ENCODE data around the gene USP17L27. TPM values are rescaled to one million over a fixed set of nuclear protein-coding genes. Genes with fewer than 3 reads are reported as not detected.
A peak's percentile ranks its signal among the peaks of the same experiment; 100 is the strongest.
"Not testable (repeated sequence)": the region's sequence is repeated elsewhere in the genome, so short reads cannot be mapped to it uniquely, and the experiment has no call there.

USP17L27 gene, protein sequence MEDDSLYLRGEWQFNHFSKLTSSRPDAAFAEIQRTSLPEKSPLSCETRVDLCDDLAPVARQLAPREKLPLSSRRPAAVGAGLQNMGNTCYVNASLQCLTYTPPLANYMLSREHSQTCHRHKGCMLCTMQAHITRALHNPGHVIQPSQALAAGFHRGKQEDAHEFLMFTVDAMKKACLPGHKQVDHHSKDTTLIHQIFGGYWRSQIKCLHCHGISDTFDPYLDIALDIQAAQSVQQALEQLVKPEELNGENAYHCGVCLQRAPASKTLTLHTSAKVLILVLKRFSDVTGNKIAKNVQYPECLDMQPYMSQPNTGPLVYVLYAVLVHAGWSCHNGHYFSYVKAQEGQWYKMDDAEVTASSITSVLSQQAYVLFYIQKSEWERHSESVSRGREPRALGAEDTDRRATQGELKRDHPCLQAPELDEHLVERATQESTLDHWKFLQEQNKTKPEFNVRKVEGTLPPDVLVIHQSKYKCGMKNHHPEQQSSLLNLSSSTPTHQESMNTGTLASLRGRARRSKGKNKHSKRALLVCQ
- polyA plus RNA-seq (2012; ENCODE audit: insufficient read depth, insufficient read length), result not detected

DNA sequence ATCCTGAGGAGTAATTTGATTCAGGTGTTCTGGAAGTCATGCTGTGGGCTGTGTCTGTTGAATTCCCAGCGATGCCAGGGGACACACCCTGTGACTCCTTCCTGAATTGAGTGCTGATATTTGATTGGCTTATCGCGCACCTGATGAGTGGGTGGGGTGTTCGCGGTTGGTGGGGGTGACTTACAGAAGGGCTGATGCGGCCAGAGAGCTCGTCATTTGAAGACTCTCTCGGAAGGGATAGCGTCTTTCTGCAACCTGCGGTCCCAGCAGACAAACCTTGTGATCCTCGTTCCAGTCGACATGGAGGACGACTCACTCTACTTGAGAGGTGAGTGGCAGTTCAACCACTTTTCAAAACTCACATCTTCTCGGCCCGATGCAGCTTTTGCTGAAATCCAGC lies at the start of gene USP17L27:
Gene USP17L27 (plus strand): TSS at position 301 of the 400 bp plus-strand sequence. CDS start 0 bp downstream, at position 301.
- not testable (repeated sequence) for DNase-seq (ENCODE audit: low read depth, low spot score); H3K4me3 ChIP-seq (ENCODE audit: low read length)

DNA sequence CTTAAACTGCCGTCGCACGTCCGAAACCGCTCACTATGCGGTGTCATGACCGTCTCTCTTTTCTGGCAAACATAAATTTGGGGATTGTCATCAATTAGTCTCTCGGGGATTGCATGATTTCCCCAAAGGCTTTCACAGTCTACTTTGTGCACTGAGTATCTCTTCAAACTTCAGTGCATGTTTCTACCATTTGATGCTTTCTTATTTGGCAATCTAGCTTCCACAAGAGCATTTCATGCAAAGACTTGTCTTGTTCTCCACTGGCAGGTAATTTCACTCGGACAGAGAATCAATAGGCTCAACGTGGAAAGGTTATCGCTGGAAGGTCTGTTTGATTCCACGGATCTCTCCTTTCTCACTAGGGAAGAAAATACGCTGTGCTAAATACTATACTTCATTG lies 19.8 kb upstream of the USP17L27 start:
- DNase-seq (ENCODE audit: low read depth, low spot score); H3K4me3 ChIP-seq (ENCODE audit: low read length): not testable (repeated sequence)

DNA sequence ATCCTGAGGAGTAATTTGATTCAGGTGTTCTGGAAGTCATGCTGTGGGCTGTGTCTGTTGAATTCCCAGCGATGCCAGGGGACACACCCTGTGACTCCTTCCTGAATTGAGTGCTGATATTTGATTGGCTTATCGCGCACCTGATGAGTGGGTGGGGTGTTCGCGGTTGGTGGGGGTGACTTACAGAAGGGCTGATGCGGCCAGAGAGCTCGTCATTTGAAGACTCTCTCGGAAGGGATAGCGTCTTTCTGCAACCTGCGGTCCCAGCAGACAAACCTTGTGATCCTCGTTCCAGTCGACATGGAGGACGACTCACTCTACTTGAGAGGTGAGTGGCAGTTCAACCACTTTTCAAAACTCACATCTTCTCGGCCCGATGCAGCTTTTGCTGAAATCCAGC lies 19.1 kb upstream of the USP17L27 start, which contains the start of gene USP17L24:
Gene USP17L24 (plus strand): TSS at position 301 of the 400 bp plus-strand sequence. CDS start 0 bp downstream, at position 301.
- not testable (repeated sequence) for H3K4me3 ChIP-seq (ENCODE audit: low read length); DNase-seq (ENCODE audit: low read depth, low spot score)

DNA sequence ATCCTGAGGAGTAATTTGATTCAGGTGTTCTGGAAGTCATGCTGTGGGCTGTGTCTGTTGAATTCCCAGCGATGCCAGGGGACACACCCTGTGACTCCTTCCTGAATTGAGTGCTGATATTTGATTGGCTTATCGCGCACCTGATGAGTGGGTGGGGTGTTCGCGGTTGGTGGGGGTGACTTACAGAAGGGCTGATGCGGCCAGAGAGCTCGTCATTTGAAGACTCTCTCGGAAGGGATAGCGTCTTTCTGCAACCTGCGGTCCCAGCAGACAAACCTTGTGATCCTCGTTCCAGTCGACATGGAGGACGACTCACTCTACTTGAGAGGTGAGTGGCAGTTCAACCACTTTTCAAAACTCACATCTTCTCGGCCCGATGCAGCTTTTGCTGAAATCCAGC lies 14.3 kb upstream of the USP17L27 start, which contains the start of gene USP17L25:
Gene USP17L25 (plus strand): TSS at position 301 of the 400 bp plus-strand sequence. CDS start 0 bp downstream, at position 301.
- not testable (repeated sequence) for DNase-seq (ENCODE audit: low read depth, low spot score); H3K4me3 ChIP-seq (ENCODE audit: low read length)

DNA sequence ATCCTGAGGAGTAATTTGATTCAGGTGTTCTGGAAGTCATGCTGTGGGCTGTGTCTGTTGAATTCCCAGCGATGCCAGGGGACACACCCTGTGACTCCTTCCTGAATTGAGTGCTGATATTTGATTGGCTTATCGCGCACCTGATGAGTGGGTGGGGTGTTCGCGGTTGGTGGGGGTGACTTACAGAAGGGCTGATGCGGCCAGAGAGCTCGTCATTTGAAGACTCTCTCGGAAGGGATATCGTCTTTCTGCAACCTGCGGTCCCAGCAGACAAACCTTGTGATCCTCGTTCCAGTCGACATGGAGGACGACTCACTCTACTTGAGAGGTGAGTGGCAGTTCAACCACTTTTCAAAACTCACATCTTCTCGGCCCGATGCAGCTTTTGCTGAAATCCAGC lies 9.6 kb upstream of the USP17L27 start, which contains the start of gene USP17L26:
Gene USP17L26 (plus strand): TSS at position 301 of the 400 bp plus-strand sequence. CDS start 0 bp downstream, at position 301.
- not testable (repeated sequence) for DNase-seq (ENCODE audit: low read depth, low spot score); H3K4me3 ChIP-seq (ENCODE audit: low read length)

DNA sequence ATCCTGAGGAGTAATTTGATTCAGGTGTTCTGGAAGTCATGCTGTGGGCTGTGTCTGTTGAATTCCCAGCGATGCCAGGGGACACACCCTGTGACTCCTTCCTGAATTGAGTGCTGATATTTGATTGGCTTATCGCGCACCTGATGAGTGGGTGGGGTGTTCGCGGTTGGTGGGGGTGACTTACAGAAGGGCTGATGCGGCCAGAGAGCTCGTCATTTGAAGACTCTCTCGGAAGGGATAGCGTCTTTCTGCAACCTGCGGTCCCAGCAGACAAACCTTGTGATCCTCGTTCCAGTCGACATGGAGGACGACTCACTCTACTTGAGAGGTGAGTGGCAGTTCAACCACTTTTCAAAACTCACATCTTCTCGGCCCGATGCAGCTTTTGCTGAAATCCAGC lies 4.8 kb upstream of the USP17L27 start, which contains the start of gene USP17L5:
Gene USP17L5 (plus strand): TSS at position 301 of the 400 bp plus-strand sequence. CDS start 0 bp downstream, at position 301.
- DNase-seq (ENCODE audit: low read depth, low spot score); H3K4me3 ChIP-seq (ENCODE audit: low read length): not testable (repeated sequence)

DNA sequence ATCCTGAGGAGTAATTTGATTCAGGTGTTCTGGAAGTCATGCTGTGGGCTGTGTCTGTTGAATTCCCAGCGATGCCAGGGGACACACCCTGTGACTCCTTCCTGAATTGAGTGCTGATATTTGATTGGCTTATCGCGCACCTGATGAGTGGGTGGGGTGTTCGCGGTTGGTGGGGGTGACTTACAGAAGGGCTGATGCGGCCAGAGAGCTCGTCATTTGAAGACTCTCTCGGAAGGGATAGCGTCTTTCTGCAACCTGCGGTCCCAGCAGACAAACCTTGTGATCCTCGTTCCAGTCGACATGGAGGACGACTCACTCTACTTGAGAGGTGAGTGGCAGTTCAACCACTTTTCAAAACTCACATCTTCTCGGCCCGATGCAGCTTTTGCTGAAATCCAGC lies 4.6 kb downstream of the USP17L27 start, which contains the start of gene USP17L28:
Gene USP17L28 (plus strand): TSS at position 301 of the 400 bp plus-strand sequence. CDS start 0 bp downstream, at position 301.
- DNase-seq (ENCODE audit: low read depth, low spot score); H3K4me3 ChIP-seq (ENCODE audit: low read length): not testable (repeated sequence)

DNA sequence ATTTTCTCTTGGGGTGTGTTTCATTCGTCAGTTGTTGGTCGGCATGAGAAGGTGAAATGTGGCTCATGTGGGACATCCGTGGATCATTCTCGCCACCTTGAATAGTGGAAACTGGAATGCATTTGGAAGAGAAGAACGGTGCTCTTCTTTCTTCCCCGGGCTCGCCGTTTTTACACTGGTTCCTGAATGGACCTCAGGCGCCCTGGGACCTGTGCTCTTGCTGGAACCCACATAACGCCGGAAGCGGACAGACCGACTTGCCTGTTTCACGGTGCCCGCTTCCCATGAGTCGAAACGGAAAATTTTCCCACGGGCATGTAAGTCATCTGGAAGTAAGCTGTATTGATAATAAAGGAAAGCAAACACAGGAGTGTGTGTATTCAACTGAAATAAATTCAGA lies 6.9 kb downstream of the USP17L27 start:
- DNase-seq (ENCODE audit: low read depth, low spot score); H3K4me3 ChIP-seq (ENCODE audit: low read length): not testable (repeated sequence)

DNA sequence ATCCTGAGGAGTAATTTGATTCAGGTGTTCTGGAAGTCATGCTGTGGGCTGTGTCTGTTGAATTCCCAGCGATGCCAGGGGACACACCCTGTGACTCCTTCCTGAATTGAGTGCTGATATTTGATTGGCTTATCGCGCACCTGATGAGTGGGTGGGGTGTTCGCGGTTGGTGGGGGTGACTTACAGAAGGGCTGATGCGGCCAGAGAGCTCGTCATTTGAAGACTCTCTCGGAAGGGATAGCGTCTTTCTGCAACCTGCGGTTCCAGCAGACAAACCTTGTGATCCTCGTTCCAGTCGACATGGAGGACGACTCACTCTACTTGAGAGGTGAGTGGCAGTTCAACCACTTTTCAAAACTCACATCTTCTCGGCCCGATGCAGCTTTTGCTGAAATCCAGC lies 9.4 kb downstream of the USP17L27 start, which contains the start of gene USP17L29:
Gene USP17L29 (plus strand): TSS at position 301 of the 400 bp plus-strand sequence. CDS start 0 bp downstream, at position 301.
- not testable (repeated sequence) for DNase-seq (ENCODE audit: low read depth, low spot score); H3K4me3 ChIP-seq (ENCODE audit: low read length)

DNA sequence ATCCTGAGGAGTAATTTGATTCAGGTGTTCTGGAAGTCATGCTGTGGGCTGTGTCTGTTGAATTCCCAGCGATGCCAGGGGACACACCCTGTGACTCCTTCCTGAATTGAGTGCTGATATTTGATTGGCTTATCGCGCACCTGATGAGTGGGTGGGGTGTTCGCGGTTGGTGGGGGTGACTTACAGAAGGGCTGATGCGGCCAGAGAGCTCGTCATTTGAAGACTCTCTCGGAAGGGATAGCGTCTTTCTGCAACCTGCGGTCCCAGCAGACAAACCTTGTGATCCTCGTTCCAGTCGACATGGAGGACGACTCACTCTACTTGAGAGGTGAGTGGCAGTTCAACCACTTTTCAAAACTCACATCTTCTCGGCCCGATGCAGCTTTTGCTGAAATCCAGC lies 18.9 kb downstream of the USP17L27 start, which contains the start of gene USP17L30:
Gene USP17L30 (plus strand): TSS at position 301 of the 400 bp plus-strand sequence. CDS start 0 bp downstream, at position 301.
- not testable (repeated sequence) for H3K4me3 ChIP-seq (ENCODE audit: low read length); DNase-seq (ENCODE audit: low read depth, low spot score)

DNA sequence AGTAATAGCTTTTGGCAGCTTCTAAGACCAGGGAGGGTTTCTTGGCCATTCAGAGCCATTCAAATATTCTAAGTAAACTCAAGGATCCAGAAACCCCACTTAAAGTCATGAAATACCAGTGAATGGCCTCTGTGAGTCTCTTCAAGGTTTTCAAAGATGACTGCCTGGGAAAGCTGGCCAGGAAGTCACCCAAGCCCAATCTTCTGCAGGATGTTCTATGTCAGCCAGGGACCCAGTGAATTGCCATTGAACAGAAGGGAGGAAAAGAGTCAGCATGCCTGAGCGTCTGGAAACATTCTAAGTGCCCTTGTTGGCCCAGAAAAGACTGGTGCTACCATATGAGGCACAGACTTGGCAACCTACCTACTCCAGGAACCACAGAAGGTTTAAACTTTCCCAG lies 35.9 kb downstream of the USP17L27 start:
- not testable (repeated sequence) for DNase-seq (ENCODE audit: low read depth, low spot score)

DNA sequence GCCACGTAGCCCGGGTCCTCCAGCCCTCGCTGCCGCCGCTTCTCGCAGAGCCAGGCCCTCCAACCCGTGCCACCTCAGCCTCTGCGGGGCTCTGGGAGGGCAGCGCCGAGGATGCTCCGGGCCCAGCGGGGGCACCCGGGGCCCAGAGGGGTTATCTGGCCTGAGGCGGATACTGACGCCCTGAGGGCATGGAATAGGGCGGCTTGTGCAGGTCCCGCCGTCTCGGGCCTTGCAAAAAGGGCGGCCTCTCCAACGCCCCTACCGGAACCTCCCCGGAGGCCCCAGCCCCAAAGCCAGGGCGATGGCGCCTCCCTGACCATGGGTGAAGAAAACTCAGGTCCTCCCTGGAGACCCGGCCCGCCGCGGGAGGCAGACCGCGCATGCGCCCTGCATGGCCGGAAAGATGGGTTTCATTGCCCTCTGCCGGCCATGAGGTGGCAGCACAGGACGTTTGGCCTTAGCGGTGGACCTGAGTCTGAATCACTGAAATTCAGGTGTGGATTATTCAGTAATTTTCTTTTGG lies 37.1 kb downstream of the USP17L27 start:
- H3K4me3 ChIP-seq (ENCODE audit: low read length), result peak overlapping the region; percentile 51
- DNase-seq (ENCODE audit: low read depth, low spot score), result not testable (repeated sequence)

More for the DNA sequence above, 35.9 kb downstream of the USP17L27 start:
- not testable (repeated sequence) for H3K4me3 ChIP-seq (ENCODE audit: low read length)

DNA sequence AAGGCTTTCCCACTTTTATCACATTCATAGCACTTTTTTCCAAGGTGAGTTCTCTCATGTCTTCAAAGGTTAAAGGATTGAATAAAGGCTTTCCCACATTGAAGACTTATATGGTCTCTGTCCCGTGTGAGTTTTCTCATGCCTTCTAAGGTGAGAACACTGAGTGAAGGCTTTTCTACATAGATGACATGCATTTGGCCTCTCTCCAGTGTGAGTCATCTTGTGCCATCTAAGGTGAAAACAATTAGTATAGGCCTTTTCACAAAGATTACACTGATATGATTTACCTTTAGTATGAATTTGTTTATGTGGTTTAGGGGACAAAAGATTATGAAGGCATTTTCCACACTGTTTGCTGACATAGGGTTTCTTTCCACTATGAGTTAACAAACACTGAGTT lies 40.2 kb downstream of the USP17L27 start:
- no peak overlapping the region for H3K4me3 ChIP-seq (ENCODE audit: low read length)
- DNase-seq (ENCODE audit: low read depth, low spot score), result no peak

DNA sequence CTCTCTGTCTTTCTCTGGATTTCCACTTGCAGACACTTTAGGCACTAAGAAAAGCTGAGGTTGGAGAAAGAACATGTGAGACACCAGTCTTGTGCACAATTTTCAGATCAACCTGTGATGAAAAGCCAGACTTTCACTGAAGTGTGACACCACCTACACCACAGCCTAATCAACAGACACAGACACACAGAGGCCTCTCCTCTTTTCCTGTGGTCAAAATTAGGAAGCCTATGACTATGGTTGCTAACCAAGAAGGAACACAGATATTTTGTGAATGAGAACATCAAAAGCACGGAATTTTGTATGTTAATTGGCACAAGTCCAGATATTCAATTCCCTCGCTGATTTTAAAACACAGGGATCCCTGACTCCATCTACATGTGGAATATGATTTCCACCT lies 45.1 kb downstream of the USP17L27 start:
- peak; percentile 18 for DNase-seq (ENCODE audit: low read depth, low spot score)
- H3K4me3 ChIP-seq (ENCODE audit: low read length), result not testable (repeated sequence)

Measured in Jurkat, Clone E6-1 (cell line).